HG02840 (cell line): Measurements from ENCODE around the gene ANKH.
"Not testable (repeated sequence)": the region's sequence is repeated elsewhere in the genome, so short reads cannot be mapped to it uniquely, and the experiment has no call there.

Experiments
- ATAC-seq: cut with Tn5 transposase; IDR thresholded peaks from one replicate; pipeline ENCODE4 v1.9.1; 2021; ENCODE audit warnings: mild to moderate bottlenecking, moderate library complexity, moderate number of reproducible peaks; ENCODE audit not compliant: unreplicated experiment, low FRiP score

ANKH gene

DNA sequence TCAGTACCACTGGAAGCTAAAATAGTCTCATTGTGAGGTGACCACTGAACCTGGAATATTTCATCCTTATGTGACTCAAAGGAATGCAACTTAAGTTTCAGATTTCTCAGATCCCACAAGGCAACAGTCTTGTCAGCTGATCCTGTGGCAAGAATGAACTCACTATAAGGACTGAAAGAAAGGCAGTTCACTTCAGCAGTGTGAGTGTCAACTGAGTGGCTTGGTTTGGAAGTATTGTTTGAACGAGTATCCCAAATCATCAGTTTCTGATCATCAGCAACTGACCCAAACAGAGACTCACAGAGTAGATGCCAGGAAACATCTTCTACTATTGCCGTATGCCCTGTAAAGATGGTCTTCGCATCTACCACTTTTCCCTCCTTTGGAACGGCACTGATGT is 74.2 kb downstream of the ANKH start:
- not testable (repeated sequence) for ATAC-seq

GRCh38 chr5:14794583-14795230 is 76.9 kb downstream of the ANKH start:
- no peak for ATAC-seq

- ATAC-seq = no peak
Measured at GRCh38 chr5:14793851-14794250, 77.7 kb downstream of the ANKH start.

DNA sequence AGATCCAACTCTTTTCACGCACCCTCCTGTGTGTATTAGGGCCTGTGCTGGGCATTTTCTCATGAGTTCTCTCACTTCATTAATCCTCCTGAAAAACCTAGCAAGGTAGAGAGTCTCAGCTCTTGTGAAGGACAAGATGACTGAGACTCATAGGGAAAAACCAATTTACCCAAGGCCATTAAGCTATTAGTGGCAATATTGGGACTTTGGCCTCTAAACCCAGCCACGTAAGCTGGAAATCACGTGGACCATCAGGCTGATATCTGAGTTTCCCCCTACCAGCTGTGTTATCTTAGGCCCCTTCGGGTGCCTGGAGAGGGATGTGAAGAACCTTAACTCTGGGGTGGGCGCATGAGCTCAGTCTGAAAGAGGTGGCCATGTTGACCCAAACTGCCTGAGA is 80.7 kb downstream of the ANKH start:
- ATAC-seq = no peak

- ATAC-seq = no peak
Measured at GRCh38 chr5:14790220-14790619, 81.4 kb downstream of the ANKH start.

DNA sequence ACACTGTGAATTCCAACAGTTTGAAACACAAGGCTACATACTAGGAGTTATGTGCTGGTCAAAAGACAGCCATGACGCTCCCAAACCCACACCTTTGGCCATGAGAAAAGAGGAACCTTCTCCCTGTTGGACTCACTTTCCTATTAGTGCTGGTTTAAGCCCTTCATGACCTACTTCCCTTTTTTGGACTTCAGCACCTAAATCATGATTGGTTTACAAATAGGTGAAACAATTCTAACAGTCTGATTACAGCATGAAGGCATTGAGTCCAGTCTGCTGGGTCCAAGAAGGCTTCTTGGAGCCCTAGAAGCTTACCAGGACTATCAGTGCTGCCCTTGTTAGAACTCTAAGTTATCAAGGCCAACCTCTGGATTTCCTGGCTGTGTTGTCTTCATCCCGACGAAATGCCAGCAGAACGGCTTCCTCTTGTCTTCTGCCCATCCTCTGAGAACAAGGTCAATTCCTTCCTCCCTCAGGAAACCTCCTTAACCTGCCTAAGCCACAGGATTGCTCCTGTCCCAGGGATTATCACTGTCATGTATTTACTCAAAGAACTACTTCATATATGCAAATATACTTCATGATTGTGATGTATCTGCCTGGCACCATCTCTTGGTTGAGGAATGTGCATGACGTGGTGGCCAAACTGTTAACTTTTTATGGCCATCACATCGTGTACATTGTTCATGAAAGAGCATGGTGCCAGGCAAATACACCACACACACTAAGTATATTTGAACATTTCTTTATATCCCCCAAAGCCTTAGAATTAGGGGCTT is 83.6 kb downstream of the ANKH start:
- ATAC-seq = no peak

- no peak for ATAC-seq
Measured at GRCh38 chr5:14783691-14784090, 87.9 kb downstream of the ANKH start.

DNA sequence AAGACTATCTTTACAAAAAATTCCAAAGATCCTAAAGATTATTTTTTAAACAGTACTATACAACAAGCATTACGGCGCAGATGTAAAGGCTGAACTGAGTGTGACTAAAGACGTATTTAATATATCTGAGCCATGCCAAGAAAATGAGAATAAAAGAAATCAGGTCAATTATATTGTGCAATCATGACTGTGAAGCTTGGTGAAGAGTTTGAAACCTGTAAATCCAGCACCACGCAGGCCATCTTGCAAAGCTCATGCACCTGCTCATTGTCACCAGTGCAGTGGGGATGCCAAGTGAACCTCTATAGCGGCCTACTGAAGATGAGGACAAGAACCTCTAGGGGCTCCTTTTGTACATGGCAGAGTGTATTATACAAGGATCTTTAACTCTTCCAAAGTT is 89.0 kb downstream of the ANKH start:
- no peak for ATAC-seq

DNA sequence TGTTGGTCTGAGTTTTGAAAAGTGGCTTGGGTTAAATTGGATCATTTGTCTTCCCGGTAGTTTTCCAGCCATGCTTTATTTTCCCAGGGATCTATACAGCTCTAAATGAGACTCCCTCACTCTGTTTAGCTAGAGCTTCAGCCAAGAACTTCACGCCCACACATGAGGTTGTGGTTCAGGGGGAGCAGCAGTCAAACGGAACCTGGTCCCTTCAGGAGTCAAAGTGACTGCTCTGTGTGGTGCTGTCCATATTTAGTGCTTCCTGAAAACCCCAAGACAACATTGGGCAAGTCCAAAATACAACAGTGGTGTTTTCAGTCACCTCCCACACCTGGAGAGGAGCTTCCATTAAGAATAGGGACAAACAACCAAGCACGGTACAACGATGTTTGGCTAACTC is 90.5 kb downstream of the ANKH start:
- no peak for ATAC-seq

- ATAC-seq = no peak
Measured at GRCh38 chr5:14779975-14780374, 91.6 kb downstream of the ANKH start.

GRCh38 chr5:14778792-14779070 is 92.8 kb downstream of the ANKH start:
- no peak for ATAC-seq

DNA sequence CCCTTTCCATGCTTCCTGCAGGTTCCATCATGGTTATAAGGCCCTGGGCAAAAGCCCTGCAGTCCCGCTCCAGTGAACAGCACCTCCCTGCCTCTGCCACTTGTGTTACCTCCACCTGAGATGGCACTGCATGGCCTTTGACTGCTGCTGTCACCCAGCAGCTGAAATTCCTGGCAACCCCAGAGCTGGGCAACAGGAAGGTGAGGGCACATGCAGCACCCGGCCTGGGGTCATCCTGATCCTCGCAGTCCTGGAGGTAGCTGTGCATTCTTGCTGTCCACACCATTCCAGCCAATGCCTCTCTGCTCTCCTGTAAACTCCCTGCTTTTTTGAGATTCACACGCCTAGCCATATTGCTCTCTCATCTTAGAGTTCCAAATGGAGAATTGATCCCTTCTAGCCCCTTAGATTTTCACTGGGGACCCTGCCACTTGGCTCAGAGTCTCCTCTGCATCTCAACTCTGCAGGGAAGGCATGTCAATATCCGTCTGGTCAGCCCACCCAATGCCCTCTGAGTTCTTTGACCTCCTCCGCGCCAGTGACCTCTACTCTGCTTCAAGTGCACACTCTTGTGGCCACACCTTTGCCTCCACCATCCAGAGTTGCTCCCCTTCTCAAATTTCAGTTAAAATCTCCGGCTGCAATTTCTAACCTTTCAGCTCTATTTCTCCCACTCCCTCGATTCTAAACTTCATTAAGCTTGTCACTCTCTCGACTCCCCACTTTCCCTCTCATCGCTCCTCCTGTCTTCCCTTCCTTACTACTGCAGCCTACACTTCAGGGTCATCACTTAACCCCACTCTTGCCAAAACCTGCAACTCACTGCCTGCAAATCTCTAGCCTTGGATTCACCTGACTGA is 93.4 kb downstream of the ANKH start:
- ATAC-seq = no peak

DNA sequence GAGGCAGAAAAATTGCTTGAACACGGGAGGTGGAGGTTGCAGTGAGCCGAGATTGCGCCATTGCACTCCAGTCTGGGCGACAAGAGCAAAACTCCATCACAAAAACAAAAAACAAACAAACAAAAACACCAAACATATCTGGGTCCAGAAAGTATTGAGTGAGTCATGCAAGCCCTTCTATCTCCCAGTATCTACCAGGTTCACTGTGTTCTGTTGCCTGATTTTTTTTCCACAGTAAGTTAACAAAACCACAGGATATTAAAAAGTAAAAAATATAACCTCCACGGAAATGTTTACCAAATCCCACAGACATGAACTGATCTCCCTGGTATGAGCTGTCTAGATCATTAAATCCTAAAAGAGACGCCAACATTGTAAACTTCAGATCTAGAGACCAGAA is 94.4 kb downstream of the ANKH start:
- no peak for ATAC-seq

DNA sequence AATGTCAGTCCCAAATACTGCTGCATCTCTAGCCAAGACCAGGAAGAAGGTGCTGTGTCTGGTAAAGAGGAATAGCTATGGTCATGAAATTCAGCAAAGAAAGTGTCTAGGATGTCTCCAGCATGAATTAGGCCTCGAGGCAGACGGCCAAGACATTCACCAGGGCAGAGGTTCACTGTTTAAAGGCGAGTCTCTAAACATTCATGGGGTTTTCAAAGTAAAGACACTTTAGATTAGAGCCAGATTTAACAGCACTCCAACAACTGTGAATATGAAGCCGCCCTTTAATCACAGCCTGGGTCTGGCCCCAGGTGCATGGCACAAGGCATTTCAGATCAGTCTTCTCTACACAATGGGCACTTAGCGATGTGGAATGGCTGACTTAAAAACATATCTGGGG is 95.0 kb downstream of the ANKH start:
- ATAC-seq = no peak

GRCh38 chr5:14775857-14776256 is 95.7 kb downstream of the ANKH start:
- ATAC-seq = no peak

DNA sequence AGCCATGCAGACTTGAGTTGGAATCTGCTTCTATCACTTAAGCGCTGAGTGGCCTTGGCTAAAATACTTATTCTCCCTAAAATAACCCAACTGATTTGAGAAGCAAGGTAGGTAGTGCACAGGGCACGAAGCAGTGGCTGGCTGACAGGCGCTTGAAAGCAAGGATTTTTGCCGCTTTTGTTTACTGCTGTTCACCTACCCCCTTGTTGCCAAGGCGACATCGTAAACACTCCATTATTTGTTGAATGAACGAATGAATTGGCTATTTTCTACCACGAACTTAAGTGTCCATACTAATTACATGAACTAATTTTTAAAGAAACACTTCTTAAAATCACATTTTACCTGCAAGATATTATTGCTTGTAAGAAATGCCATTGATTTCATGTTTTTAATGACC is 98.0 kb downstream of the ANKH start:
- ATAC-seq = no peak

GRCh38 chr5:14771972-14772371 is 99.6 kb downstream of the ANKH start:
- ATAC-seq = no peak

DNA sequence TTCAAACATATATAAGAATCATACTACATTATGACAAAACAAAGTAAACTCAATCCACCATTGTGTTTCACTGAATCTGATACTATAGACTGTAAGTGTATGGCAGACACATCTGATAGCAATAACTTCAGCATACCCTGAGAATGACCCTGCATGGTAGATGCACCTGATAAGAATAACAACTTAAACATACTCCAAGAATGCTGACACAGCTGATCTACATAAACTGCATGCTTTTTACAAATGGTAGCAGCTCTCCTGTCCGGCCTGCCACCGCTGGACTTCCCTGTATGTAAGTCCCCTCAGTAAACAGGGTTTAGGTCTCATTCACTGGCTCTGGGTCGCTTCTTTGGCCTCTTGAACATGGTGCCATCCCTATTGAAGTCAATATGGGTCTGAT is 100.4 kb downstream of the ANKH start:
- no peak for ATAC-seq

GRCh38 chr5:14768508-14769365 is 102.8 kb downstream of the ANKH start:
- no peak for ATAC-seq

DNA sequence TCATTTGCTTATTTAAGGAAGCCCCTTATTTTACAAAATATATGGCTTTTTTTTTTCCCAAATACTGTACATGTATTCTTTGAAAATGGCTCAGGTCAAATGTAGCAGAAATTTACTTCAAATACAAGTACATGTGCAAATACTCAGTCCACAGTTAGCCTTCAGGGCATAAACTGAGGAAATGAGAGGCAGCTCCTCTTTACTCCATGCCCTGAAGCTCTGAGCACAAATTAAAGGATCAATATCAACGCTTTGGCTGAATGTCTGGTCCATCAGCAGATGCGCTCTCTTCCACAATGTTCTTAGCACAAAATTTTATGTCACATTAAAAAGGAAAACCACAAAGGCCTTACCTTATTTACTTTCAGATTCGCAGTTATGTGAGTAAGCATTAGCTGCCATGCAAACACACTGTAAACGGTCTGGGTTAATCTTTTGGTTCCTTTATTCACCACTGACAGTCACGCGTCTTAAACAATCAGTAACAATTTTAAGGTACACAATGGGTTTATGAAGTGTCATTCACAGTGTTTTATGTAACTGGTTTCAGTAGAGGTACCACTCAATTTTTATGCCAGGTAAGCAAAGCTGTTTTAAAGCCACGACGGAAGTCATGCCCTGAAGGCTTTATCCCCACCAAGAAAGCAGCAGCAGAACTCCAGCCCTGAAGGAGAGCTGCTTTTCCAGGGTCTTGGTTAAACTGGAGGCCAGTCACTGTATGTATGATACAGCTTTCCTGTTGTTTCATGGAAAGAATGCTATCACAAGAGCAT is 103.7 kb downstream of the ANKH start:
- ATAC-seq = no peak
